GM19467 (cell line): Measurements from ENCODE around the gene FCGR3B.
A peak's percentile ranks its signal among the peaks of the same experiment; 100 is the strongest.
"Not testable (repeated sequence)": the region's sequence is repeated elsewhere in the genome, so short reads cannot be mapped to it uniquely, and the experiment has no call there.

ENCODE experiments used
- ATAC-seq: cut with Tn5 transposase; IDR thresholded peaks from one replicate; pipeline ENCODE4 v1.9.1; 2021; ENCODE audit warnings: mild to moderate bottlenecking, moderate library complexity; ENCODE audit not compliant: unreplicated experiment

Gene FCGR3B

DNA sequence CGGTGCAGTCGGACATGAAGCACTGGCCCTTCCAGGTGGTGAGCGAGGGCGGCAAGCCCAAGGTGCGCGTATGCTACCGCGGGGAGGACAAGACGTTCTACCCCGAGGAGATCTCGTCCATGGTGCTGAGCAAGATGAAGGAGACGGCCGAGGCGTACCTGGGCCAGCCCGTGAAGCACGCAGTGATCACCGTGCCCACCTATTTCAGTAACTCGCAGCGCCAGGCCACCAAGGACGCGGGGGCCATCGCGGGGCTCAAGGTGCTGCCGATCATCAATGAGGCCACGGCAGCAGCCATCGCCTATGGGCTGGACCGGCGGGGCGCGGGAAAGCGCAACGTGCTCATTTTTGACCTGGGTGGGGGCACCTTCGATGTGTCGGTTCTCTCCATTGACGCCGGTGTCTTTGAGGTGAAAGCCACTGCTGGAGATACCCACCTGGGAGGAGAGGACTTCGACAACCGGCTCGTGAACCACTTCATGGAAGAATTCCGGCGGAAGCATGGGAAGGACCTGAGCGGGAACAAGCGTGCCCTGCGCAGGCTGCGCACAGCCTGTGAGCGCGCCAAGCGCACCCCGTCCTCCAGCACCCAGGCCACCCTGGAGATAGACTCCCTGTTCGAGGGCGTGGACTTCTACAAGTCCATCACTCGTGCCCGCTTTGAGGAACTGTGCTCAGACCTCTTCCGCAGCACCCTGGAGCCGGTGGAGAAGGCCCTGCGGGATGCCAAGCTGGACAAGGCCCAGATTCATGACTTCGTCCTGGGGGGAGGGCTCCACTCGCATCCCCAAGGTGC lies 24.2 kb downstream of the FCGR3B start:
- not testable (repeated sequence) for ATAC-seq

GRCh38 chr1:161605762-161606540 lies 25.0 kb downstream of the FCGR3B start:
- ATAC-seq = not testable (repeated sequence)

DNA sequence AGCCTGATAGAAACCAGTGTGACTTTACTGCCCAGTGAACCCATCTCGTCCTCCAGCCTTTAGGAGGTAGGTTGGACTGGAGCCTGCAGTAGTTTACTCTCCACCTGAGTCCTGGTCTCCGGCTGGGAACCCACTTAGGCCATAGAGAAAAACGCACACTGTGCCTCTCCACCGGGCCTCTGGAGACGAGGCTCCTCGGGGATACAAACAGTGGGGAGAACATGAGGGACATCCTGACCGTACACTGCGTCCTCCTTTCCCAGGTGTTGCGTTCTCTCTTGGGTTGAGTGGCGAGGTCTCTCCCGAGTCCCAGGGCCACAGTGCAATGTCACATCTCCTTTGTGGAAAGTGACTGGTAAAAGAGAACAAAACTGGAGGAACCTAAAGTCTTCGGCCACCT lies 26.0 kb downstream of the FCGR3B start:
- not testable (repeated sequence) for ATAC-seq

DNA sequence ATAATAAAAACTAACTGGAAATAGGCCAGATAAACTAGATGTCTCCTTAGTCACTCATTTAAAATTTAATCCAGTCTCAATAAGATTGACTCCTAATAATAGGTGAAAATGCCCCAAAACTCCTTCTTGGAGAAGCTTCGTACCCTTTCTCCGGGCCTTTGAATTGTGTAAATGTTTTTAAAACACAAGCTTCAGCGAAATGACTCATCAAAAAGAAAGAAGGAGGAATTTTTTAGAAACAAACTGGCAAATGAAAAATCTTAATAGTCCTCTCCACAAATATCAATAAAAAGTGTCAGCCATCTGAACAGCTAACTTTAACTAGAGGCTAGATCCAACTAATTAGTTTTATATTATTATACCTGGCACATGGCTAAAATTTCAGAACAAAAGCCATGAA lies 33.9 kb downstream of the FCGR3B start:
- ATAC-seq = not testable (repeated sequence)

DNA sequence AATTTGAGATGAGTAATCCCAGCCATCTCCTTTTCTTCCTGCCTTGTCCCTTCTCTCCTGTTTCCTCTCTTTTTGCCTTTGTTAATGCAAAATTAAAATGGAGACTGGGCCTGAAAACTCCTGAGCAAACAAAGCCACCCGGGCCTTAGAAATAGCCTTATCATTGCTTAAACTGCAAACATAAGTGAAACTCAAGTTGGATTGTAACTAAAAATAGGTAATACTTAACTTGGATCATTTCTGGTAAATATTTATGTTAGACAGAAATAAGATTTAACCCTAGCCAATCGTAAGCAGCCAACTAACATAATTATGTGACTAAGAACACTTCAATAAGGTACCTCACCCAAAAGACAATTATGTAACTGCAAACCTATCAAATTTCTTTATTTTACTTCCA lies 35.4 kb downstream of the FCGR3B start:
- ATAC-seq = not testable (repeated sequence)

GRCh38 chr1:161595173-161595572 lies 35.8 kb downstream of the FCGR3B start:
- not testable (repeated sequence) for ATAC-seq

DNA sequence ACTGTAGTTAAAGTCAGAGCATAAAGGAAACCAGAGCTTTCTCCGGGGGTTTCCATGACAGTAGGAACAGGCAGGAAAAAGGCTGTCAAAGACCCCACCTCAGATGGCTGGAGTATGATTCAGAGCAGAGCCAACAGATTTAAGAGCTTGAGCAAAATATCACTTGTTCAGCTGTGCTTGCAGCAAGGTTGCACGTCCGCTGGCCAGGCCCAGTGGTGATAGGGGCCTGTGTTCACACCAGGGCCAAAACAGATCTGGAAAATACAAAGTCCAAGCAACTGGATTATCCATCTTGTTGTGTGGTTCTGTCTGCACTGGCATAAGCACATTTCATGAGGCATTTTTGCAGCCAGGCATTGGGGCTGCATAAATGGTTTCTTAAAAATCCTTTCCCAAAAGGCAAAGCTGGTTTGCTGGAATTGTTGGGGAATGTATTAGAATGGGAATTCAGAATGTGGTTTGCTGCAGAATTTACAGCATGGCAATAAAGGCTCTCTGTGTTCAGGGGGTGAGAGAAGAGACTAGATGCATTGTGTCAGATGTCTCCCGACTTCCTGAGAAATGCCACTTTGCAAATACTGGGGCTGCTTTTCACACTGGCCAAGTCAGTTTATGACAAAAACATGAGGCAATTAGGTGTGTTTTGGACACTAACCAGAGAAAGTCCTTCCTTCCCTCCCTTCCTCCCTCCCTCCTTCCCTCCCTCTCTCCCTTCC lies 36.5 kb downstream of the FCGR3B start:
- not testable (repeated sequence) for ATAC-seq

DNA sequence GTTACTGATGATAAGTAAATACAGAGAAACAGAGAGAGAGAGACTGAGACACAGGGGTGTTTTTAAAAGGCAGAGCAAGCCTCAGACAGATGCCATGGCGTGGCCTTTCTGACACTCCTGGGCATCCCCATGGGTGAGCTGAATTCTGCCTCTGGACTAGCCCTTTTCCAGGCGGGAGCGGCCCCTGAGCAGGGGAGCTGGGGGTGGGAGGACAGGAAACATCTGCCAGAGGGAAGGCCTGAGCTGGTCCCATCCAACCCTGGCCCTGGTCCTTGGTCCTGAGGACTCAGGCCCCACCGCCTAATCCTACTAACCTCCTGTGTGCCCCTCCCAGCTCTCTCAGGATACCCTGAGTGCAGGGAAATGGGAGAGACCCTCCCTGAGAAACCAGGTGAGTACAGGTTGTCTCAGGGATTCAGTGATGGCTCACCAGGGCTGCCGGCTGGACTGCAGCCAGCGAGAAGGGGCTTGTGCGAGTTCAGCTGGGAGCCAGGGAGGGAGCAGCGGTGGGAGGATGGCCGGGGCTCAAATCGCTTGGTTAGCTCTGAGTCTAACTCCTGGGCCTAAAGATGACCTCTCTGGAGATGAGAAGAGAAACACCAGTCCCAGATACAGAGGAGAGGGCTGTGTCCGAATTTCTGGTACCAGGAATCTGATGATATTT lies 37.8 kb downstream of the FCGR3B start:
- ATAC-seq = not testable (repeated sequence)

DNA sequence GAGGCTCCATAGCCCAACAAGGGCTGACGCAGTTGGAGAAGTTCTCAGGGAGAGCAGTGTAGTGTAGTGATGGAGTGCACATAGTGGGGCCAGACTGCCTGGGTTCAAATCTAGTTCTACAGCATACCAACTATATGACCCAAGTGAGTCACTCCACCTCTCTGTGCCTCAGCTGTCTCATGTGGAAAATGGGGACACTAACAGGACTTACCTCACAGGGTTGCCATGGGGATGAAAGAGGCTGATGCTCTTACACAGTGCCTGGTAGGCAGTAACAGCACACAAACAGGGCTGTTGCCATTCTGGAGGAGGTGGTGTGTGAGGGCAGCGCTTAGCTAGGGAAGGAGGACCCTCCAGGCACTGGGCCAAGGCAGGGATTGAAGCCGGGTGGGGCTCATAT lies 38.4 kb downstream of the FCGR3B start:
- not testable (repeated sequence) for ATAC-seq

GRCh38 chr1:161589920-161590319 lies 41.1 kb downstream of the FCGR3B start:
- ATAC-seq = not testable (repeated sequence)

- not testable (repeated sequence) for ATAC-seq
Measured at GRCh38 chr1:161589365-161589764, 41.6 kb downstream of the FCGR3B start.

GRCh38 chr1:161588596-161588995 lies 42.4 kb downstream of the FCGR3B start:
- not testable (repeated sequence) for ATAC-seq

DNA sequence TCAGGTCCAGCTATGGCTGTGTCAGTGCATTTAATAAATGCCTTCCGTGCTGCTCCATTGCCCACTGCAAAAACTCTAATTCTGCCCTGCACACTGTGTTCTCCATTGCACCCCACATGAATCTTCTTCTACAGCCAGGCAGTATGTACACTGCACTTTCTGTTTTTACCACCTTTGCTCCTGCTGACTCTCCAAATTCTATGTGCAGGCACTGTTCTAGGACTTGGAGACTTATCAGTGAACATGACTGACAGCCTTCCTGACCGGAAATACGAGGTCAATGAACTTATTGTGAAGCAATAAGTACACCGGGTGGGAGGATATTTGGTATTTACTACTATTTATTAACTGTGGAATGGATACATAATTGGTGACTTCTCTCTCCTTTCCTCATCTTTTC lies 48.1 kb downstream of the FCGR3B start:
- not testable (repeated sequence) for ATAC-seq

DNA sequence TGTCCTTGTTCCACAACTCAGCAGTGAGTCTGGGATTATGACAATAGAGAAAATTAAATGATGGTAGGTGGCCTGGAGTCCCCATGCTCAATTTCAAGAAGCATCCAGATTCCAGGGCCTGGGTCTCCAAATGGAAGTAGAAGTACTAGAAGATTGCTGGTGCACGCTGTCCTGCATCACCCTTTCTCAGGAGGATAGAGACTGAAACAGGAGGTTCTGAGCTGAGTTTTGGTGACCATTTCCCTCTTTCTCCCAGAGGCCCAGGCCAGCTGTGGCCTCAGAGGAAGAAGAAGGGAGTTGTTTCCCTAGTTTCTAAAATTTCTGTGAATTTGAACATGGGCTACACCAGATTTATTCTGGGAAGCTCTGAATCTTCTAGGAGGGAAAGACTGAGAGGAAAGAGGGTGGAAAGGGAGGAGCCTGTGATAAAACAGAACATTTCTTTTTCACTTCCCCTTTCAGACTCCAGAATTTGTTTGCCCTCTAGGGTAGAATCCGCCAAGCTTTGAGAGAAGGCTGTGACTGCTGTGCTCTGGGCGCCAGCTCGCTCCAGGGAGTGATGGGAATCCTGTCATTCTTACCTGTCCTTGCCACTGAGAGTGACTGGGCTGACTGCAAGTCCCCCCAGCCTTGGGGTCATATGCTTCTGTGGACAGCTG lies 50.0 kb downstream of the FCGR3B start:
- ATAC-seq = peak; percentile 75

DNA sequence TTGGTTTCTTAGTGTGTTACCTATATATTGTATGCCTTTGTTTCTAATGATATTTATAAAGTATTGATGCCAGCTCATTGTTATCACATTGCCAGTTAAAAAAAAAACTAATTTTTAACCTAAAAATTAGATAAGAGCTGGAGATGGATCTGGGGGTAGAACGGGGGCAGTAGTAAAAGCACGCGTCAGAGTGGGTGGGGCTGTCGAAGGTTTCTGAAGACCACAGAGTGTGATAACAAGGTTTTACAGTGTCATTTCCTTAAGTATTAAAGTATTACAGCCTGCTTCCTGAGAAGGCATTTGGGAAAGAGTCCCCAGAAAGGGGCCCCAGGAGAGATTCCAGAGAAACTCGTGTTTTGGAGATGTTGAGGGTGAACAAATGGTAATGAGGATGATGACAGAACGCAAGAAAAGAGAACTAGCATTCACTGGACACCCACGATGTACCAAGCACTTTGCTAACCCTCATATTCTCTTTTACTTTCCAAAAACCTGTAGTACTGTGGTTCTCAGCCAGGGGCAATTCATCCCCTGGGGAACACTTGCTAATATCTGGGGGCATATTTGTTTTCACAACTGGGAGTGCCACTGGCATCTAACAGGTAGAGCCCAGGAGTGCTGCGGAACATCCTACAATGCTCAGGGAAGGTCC lies 51.0 kb downstream of the FCGR3B start:
- ATAC-seq = not testable (repeated sequence)

DNA sequence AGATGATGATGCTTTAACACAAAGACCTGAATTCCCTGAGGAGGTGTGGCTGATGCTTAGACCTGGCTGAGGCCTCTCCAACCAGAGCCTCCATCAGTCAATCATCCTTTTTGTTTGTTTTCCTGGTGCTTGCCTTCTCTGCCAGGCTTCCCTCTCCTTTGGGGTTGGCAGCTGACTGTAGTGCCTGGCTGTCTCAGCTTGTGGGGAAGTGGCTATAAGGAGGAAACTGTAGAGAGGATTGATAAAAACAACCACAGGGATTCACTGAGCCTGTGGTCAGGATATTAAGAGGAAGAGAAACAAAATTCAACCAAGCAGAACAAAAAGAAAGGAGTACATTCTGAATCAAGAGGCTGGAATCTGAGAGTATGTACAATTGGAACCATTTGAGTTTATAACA lies 54.3 kb downstream of the FCGR3B start:
- not testable (repeated sequence) for ATAC-seq
